Mononuclear cell (primary cell): Measurements from ENCODE around the gene SLTM. TPM values are rescaled to one million over a fixed set of nuclear protein-coding genes. Genes with fewer than 3 reads are reported as not detected.
"Not testable (repeated sequence)": the region's sequence is repeated elsewhere in the genome, so short reads cannot be mapped to it uniquely, and the experiment has no call there.

ENCODE experiments used
- H3K27me3 ChIP-seq: 2 replicates; pipeline ENCODE4 v1.6.0; 2011; ENCODE audit warnings: low read length, control low read depth; ENCODE audit not compliant: insufficient read depth
- H3K4me1 ChIP-seq: 2 replicates; pipeline ENCODE4 v1.5.1; 2011; ENCODE audit warnings: mild to moderate bottlenecking, low read length, control low read depth; ENCODE audit not compliant: insufficient read depth
- H3K4me3 ChIP-seq: 2 replicates; pipeline ENCODE4 v1.5.1; 2011; ENCODE audit warnings: mild to moderate bottlenecking, low read length, moderate library complexity
- H3K9me3 ChIP-seq: 2 replicates; pipeline ENCODE4 v1.5.1; 2011; ENCODE audit warnings: low read depth, mild to moderate bottlenecking, control low read depth, low read length
- total RNA-seq: library from RNA; depleted of rRNA; stranded (reverse); fragments of >200 nt; gene quantifications from one replicate; pipeline ENCODE4 v1.2.3, GENCODE V29; 2012

The SLTM gene
- total RNA-seq, 1 donor, result 183 TPM

DNA sequence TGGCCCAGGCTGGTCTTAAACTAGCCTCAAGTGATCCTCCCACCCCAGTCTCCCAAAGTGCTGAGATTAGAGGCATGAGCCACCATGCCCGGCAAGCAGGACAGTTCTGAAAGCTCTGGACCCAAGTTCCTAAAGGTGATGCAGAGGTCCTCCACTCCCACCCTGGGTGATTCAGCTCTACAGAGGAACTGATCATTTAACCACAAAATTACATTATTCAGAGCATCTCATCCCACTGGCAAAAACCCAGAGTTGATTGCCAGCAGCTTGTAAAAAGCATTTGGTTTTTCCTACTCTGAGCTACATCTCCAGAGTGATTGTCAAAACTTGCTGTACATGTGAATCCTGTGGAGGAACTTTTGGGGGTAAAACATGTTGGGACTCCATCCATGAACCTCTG, 60.2 kb downstream of the SLTM start:
- peaks cover 8% of the 10 kb centered on the region for H3K4me1 ChIP-seq
- no peak overlapping the region for H3K4me3 ChIP-seq
- no peaks in the 10 kb centered on the region for H3K27me3 ChIP-seq
- no peaks in the 10 kb centered on the region for H3K9me3 ChIP-seq

DNA sequence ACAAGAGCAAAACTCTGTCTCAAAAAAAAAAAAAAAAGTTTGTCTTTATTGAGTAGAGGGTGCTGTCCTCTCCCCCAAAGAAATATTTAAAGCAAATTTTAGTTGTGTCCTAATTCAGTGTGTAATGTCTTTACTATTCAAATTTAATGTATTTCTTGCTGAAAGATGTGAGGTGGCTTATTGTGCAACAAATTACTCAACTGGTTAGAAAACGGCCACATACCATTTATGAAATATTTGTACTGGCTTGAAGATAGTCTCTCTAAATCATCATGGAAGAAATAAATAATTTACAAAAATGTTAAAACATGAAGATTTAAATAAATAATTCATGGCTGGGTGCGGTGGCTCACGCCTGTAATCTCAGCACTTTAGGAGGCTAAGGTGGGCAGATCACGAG, 63.0 kb downstream of the SLTM start:
- Histone ChIP-seq H3K27me3 (no peaks in the 10 kb centered on the region), H3K4me3 (no peak overlapping the region), H3K4me1 (peaks cover 10% of the 10 kb centered on the region), H3K9me3 (no peaks in the 10 kb centered on the region)

DNA sequence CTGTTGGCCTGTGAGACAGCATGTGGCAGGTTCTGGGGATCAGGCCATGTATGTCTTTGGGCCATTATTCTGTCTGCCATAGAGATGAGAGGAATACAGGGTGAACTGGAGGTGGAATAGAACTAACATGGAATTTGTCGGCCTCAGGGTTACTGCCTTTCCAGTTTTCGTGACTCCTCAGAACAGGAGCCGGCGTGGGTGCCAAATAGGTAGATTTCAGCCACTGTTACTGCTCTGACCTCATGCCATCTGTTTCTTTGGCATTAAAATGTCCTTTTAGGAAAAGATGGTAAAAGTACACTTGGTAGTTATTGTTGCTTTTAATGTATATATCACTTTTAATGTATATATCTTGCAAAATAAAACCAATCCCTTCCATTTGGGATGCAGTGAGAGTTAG, 65.6 kb downstream of the SLTM start:
- Histone ChIP-seq H3K9me3 (no peaks in the 10 kb centered on the region), H3K27me3 (peaks cover 3% of the 10 kb centered on the region), H3K4me3 (no peak overlapping the region), H3K4me1 (peaks cover 13% of the 10 kb centered on the region)

GRCh38 chr15:58865425-58865880, 68.0 kb downstream of the SLTM start:
- Histone ChIP-seq H3K9me3 (no peaks in the 10 kb centered on the region), H3K4me1 (peaks cover 13% of the 10 kb centered on the region), H3K27me3 (peaks cover 3% of the 10 kb centered on the region), H3K4me3 (no peak overlapping the region)

GRCh38 chr15:58864602-58865424, 68.7 kb downstream of the SLTM start:
- H3K9me3 ChIP-seq, result no peaks in the 10 kb centered on the region
- H3K27me3 ChIP-seq, result peaks cover 3% of the 10 kb centered on the region
- H3K4me1 ChIP-seq, result peaks cover 13% of the 10 kb centered on the region
- H3K4me3 ChIP-seq, result no peak overlapping the region

DNA sequence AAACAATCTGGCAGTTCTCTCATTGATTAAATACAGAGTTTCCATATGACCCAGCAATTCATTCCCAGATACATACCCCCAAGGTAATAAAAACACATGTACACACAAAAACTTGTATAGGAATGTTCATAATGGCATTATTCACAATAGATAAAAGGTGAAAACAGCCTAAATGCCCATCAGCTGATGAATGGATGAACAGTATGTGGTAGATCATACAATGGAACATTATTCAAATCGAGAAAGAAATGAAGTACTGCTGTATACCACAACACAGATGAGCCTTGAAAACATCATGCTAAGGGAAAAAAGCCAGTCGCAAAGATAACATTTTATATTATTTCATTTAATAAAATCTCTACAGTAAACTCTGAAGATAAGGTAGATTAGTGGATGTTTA, 71.2 kb downstream of the SLTM start:
- Histone ChIP-seq H3K27me3 (peaks cover 3% of the 10 kb centered on the region), H3K4me1 (peaks cover 13% of the 10 kb centered on the region), H3K9me3 (no peaks in the 10 kb centered on the region), H3K4me3 (no peak overlapping the region)

DNA sequence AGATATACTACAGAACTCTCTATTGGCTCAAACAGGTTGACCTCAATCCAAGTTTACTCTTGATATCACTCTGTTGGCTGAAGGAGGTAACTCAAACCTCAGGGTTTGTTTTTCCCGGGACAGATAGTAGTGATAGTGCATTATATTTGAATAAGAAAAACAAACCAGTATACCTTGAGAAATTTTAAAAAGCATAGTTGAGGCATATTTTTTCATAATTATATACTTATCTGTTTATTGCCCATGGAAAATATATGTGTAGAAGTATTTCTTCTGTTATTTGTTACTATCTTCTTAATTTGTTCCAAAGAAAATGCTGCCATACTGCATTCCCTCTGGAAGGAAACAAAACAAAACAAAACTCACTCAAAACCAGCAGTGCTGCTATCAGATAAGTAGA, 76.9 kb downstream of the SLTM start:
- H3K4me3 ChIP-seq, H3K27me3 ChIP-seq: not testable (repeated sequence)

DNA sequence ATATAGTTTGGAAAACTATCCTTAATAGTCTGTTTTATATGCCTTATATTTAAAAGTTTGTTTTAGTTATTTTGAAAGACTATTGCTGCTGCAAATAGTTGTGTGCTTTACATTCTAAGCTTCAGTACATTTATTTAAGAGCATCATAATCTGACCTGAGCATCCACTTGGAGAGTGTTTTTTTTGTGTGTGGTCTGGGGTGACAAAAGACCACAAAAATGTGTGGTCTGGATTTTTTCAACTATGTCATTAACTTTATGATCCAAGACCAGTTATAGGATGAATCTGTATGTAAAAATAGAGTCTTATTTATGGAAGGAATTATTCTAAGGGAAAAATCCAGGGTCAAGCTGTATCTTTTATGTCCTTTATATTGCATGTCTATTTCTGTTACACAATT, 77.4 kb downstream of the SLTM start:
- no peaks in the 10 kb centered on the region for H3K9me3 ChIP-seq
- no peak overlapping the region for H3K4me3 ChIP-seq
- H3K4me1 ChIP-seq, result no peaks in the 10 kb centered on the region
- H3K27me3 ChIP-seq, result no peaks in the 10 kb centered on the region

More for the DNA sequence above, 76.9 kb downstream of the SLTM start:
- not testable (repeated sequence) for H3K9me3 ChIP-seq, H3K4me1 ChIP-seq

GRCh38 chr15:58854593-58854992, 78.9 kb downstream of the SLTM start:
- H3K4me3 ChIP-seq, result no peak overlapping the region
- no peaks in the 10 kb centered on the region for H3K4me1 ChIP-seq
- no peaks in the 10 kb centered on the region for H3K9me3 ChIP-seq
- no peaks in the 10 kb centered on the region for H3K27me3 ChIP-seq

DNA sequence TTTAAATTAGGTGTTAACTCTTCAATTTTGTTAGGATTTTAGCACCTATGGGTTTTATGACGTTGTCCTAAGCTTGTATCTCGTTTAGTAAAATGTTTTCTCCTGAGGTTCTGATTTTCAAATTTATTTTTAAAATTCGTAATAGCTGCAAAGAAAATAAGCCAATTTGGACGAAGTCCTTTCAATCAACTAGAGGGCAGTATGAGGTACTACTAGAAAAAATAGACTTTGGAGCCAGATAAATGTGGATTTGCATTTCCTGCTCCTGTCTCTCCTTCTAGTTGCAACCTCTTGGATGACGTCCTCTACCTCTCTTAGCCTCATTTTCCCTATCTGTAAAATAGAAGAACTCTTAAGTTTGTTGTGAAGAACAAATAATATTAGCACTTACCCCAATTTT, 81.1 kb downstream of the SLTM start:
- Histone ChIP-seq H3K27me3 (no peaks in the 10 kb centered on the region), H3K4me3 (no peak overlapping the region), H3K9me3 (no peaks in the 10 kb centered on the region), H3K4me1 (no peaks in the 10 kb centered on the region)

- not testable (repeated sequence) for H3K9me3 ChIP-seq, H3K4me3 ChIP-seq, H3K4me1 ChIP-seq, H3K27me3 ChIP-seq
Measured at GRCh38 chr15:58851205-58851604, 82.3 kb downstream of the SLTM start.

DNA sequence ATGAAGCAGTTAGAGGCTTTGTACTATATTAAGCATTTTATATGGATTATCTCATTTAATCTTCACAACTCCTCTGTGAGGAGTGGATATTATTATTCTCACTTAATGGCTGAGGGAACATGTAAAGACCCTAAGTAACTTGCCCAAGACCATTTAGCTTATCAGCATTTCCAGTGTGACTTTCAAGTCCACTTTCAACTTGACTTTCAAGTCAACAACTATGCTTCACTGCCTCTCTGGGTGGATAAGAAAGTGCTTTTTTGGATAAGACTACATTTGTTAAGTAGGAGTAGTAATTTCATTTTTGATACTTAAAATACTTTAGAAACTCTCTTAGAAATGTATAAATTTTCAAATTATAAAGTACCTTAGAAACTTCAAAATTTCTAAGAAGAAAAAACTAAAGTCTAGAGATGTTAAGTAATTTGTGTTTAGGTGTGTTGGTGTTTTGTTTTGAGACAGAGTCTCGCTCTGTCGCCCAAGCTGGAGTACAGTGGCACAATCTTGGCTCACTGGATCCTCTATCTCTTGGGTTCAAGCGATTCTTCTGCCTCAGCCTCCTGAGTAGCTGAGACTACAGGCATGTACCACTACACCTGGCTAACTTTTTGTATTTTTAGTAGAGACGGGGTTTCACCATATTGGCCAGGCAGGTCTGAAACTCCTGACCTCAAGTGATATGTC, 90.6 kb downstream of the SLTM start:
- H3K4me3 ChIP-seq, result no peak overlapping the region
- H3K9me3 ChIP-seq, result no peaks in the 10 kb centered on the region
- H3K27me3 ChIP-seq, result no peaks in the 10 kb centered on the region
- H3K4me1 ChIP-seq, result no peaks in the 10 kb centered on the region

- Histone ChIP-seq H3K4me3 (no peak overlapping the region), H3K9me3 (no peaks in the 10 kb centered on the region), H3K27me3 (no peaks in the 10 kb centered on the region), H3K4me1 (no peaks in the 10 kb centered on the region)
Measured at GRCh38 chr15:58840048-58840447, 93.4 kb downstream of the SLTM start.

DNA sequence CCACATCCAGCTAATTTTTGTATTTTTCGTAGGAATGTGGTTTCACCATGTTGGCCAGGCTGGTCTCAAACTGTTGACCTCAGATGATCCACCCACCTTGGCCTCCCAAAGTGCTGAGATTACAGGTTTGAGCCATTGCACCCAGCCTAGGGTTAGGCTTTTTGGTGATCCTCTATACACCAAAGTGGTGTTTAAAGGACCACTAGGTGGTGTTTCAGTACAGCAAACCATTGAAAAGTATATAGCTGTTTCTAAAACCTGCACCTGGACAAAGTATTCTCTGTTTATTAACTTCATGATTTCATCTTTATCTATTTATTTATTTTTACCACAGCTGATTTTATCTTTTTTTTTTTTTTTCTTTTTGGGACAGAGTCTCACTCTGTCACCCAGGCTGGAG, 94.0 kb downstream of the SLTM start:
- Histone ChIP-seq H3K27me3 (no peaks in the 10 kb centered on the region), H3K9me3 (no peaks in the 10 kb centered on the region), H3K4me1 (no peaks in the 10 kb centered on the region), H3K4me3 (no peak overlapping the region)

- H3K27me3 ChIP-seq, H3K4me1 ChIP-seq, H3K4me3 ChIP-seq, H3K9me3 ChIP-seq: not testable (repeated sequence)
Measured at GRCh38 chr15:58833681-58834426, 99.6 kb downstream of the SLTM start.
